Tibial artery (tissue), 4 donors: Measurements from ENCODE around the gene LARGE1.

Experiments used
- DNase-seq, 2 donors: peaks; one replicate each; pipeline ENCODE4 v3.0.0-alpha.2; 2019
- H3K27ac ChIP-seq, 2 donors: fragments of 200-600 bp; sonication (generic) in 1 of 2; 1 replicate in 1 of 2; 2 replicates in 1 of 2; pipeline ENCODE4 v1.5.1; 2018 to 2019; ENCODE audit warnings: mild to moderate bottlenecking in 1 of 2
- H3K27me3 ChIP-seq, 2 donors: fragments of 200-600 bp; sonication (generic) in 1 of 2; one replicate each; pipeline versions ENCODE4 v1.5.1 to v1.6.0; 2016 to 2019
- H3K36me3 ChIP-seq, 3 donors: fragments of 200-600 bp; sonication (generic) in 2 of 3; one replicate each; pipeline ENCODE4 v1.5.1; 2016 to 2019; ENCODE audit warnings: mild to moderate bottlenecking in 2 of 3
- H3K4me1 ChIP-seq, 4 donors: fragments of 200-600 bp; sonication (generic) in 2 of 4; 1 replicate in 3 of 4; 2 replicates in 1 of 4; pipeline ENCODE4 v1.5.1; 2016 to 2019
- H3K4me3 ChIP-seq, 2 donors: fragments of 200-600 bp; sonication (generic) in 1 of 2; 1 replicate in 1 of 2; 2 replicates in 1 of 2; pipeline ENCODE4 v1.5.1; 2018 to 2019; ENCODE audit warnings: mild to moderate bottlenecking in 2 of 2
- H3K9me3 ChIP-seq, 3 donors: fragments of 200-600 bp; sonication (generic) in 1 of 3; one replicate each; pipeline ENCODE4 v1.5.1; 2016 to 2019
- CTCF ChIP-seq, 2 experiments: fragments of 200-600 bp in 1 of 2; fragments of 450-650 bp in 1 of 2; IDR thresholded peaks; one replicate each; pipeline ENCODE4 v1.5.1; 2017 to 2019; ENCODE audit warnings: antibody characterized with exemption in 2 of 2, mild to moderate bottlenecking in 1 of 2, moderate library complexity in 1 of 2
- intact Hi-C: fragments of 100-400 bp; cut with DNase I; formaldehyde crosslinking; loops from one replicate; pipeline ENCODE4 v1.15.0; 2023; ENCODE audit warnings: low total_unique reads

Gene LARGE1

GRCh38 chr22:33326540-33327295 lies 593.6 kb downstream of the LARGE1 start:
- Histone ChIP-seq H3K27ac (no peak overlapping the region), H3K27me3 (no peaks in the 10 kb centered on the region), H3K4me1 (no peaks in the 10 kb centered on the region), H3K36me3 (peaks cover 0 to 15% (median 0%) of the 10 kb centered on the region in 3 donors), H3K9me3 (no peaks in the 10 kb centered on the region), H3K4me3 (no peak overlapping the region)
- intact Hi-C loops = no loop called here
- TF ChIP-seq CTCF (IDR thresholded peaks at IDR 0.05) = no peak
- no peak for DNase-seq

- Histone ChIP-seq H3K9me3 (no peaks in the 10 kb centered on the region), H3K27me3 (no peaks in the 10 kb centered on the region), H3K36me3 (peaks cover 0 to 22% (median 0%) of the 10 kb centered on the region in 3 donors), H3K27ac (no peak overlapping the region), H3K4me1 (no peaks in the 10 kb centered on the region), H3K4me3 (no peak overlapping the region)
- TF ChIP-seq CTCF (IDR thresholded peaks at IDR 0.05) = no peak
- DNase-seq = no peak
- intact Hi-C loops = no loop called here
Measured at GRCh38 chr22:33325232-33326004, 594.9 kb downstream of the LARGE1 start.

- H3K4me1 ChIP-seq = no peaks in the 10 kb centered on the region
- H3K27ac ChIP-seq = no peak overlapping the region
- no peaks in the 10 kb centered on the region for H3K27me3 ChIP-seq
- H3K4me3 ChIP-seq = no peak overlapping the region
- intact Hi-C loops = no loop called here
- H3K36me3 ChIP-seq = peaks cover 0 to 23% (median 0%) of the 10 kb centered on the region in 3 donors
- no peak for DNase-seq
- no peak for TF ChIP-seq CTCF (IDR thresholded peaks at IDR 0.05)
- H3K9me3 ChIP-seq = no peaks in the 10 kb centered on the region
Measured at GRCh38 chr22:33324228-33324627, 596.0 kb downstream of the LARGE1 start.

- no peaks in the 10 kb centered on the region for H3K4me1 ChIP-seq
- H3K4me3 ChIP-seq = no peak overlapping the region
- intact Hi-C loops = no loop called here
- no peaks in the 10 kb centered on the region for H3K9me3 ChIP-seq
- no peak overlapping the region for H3K27ac ChIP-seq
- no peak for TF ChIP-seq CTCF (IDR thresholded peaks at IDR 0.05)
- no peaks in the 10 kb centered on the region for H3K27me3 ChIP-seq
- DNase-seq = no peak
- peaks cover 0 to 13% (median 0%) of the 10 kb centered on the region in 3 donors for H3K36me3 ChIP-seq
Measured at GRCh38 chr22:33321466-33321865, 598.8 kb downstream of the LARGE1 start.

GRCh38 chr22:33315954-33316353 lies 604.3 kb downstream of the LARGE1 start:
- no peak for TF ChIP-seq CTCF (IDR thresholded peaks at IDR 0.05)
- Histone ChIP-seq H3K36me3 (peaks cover 10 to 56% (median 25%) of the 10 kb centered on the region in 3 donors), H3K9me3 (no peaks in the 10 kb centered on the region), H3K27ac (no peak overlapping the region), H3K27me3 (no peaks in the 10 kb centered on the region), H3K4me3 (no peak overlapping the region), H3K4me1 (no peaks in the 10 kb centered on the region)
- no peak for DNase-seq
- intact Hi-C loops = no loop called here
